A549 (cell line): Measurements from ENCODE around the gene HPGDS. TPM values are rescaled to one million over a fixed set of nuclear protein-coding genes. Genes with fewer than 3 reads are reported as not detected.

Experiments
- ATAC-seq, 2 experiments: fragments of 200-7000 bp in 1 of 2; fragments of >200 bp in 1 of 2; cut with Nextera tagmentation in 1 of 2; cut with Tn5 transposase in 1 of 2; 3 replicates each; pipeline versions ENCODE4 v1.8.0 to v1.9.1; 2018 to 2020; ENCODE audit warnings: mild to moderate bottlenecking in 1 of 2, moderate library complexity in 1 of 2
- CTCF ChIA-PET: fragments of 300-600 bp; sonication (Branson Sonifier 250); formaldehyde crosslinking; extraction: SDS; loops from one replicate; lab custom pipeline; 2021; ENCODE audit warnings: antibody characterized with exemption, inconsistent platforms; lab: Yijun Ruan, JAX
- POLR2A ChIA-PET: fragments of 350-600 bp; formaldehyde crosslinking; extraction: SDS; loops from one replicate; lab custom pipeline; 2021; ENCODE audit warnings: antibody characterized with exemption, inconsistent platforms; lab: Yijun Ruan, JAX
- DNase-seq, 2 experiments: peaks; one replicate each; pipeline versions ENCODE4 v3.0.0 to v3.0.0-alpha.2; 2011 to 2016; ENCODE audit warnings: low read depth in 1 of 2, low spot score in 1 of 2
- FAIRE-seq: peaks from 2 replicates; lab custom pipeline; 2011; peaks lifted over from hg19 to GRCh38; lab: Jason Lieb, UNC
- H3K27ac ChIP-seq, 2 experiments: fragments of >200 bp; sonication (Bioruptor Twin); formaldehyde crosslinking; 3 replicates each; pipeline ENCODE4 v1.5.1; 2016 to 2017
- H3K4me1 ChIP-seq: fragments of >200 bp; sonication (Bioruptor Twin); formaldehyde crosslinking; 3 replicates; pipeline ENCODE4 v1.6.1; 2016
- H3K4me2 ChIP-seq: fragments of >200 bp; sonication (Bioruptor Twin); formaldehyde crosslinking; 3 replicates; pipeline ENCODE4 v1.6.1; 2016
- H3K4me3 ChIP-seq: fragments of >200 bp; sonication (Bioruptor Twin); formaldehyde crosslinking; 3 replicates; pipeline ENCODE4 v1.5.1; 2016
- H3K9me3 ChIP-seq: fragments of >200 bp; sonication (Bioruptor Twin); formaldehyde crosslinking; 3 replicates; pipeline ENCODE4 v1.6.1; 2016
- CBX8 ChIP-seq: fragments of 200-600 bp; sonication (generic); IDR thresholded peaks from 2 replicates; pipeline ENCODE4 v1.6.1; 2016
- CHD2 ChIP-seq: fragments of 150-350 bp; IDR thresholded peaks from 2 replicates; pipeline ENCODE4 v1.6.1; 2014; ENCODE audit warnings: low read length; ENCODE audit not compliant: partially characterized antibody
- CTCF ChIP-seq: fragments of >200 bp; sonication (Bioruptor Twin); formaldehyde crosslinking; IDR thresholded peaks from 3 replicates; pipeline ENCODE4 v1.5.1; 2016
- EHF ChIP-seq: fragments of 250-450 bp; sonication (Bioruptor Pico); IDR thresholded peaks from 2 replicates; pipeline ENCODE4 v1.5.0; 2020; ENCODE audit warnings: mild to moderate bottlenecking
- EHMT2 ChIP-seq: fragments of 200-600 bp; sonication (generic); IDR thresholded peaks from 2 replicates; pipeline ENCODE4 v1.6.1; 2016; ENCODE audit warnings: antibody characterized with exemption, low read depth, mild to moderate bottlenecking, moderate library complexity
- EP300 ChIP-seq, 2 experiments: fragments of >200 bp; sonication (Bioruptor Twin); formaldehyde crosslinking; IDR thresholded peaks; 2 replicates in 1 of 2; 3 replicates in 1 of 2; pipeline ENCODE4 v1.6.1; 2016 to 2017
- ESRRA ChIP-seq: fragments of 150-350 bp; IDR thresholded peaks from 2 replicates; pipeline ENCODE4 v1.6.1; 2014; ENCODE audit warnings: mild to moderate bottlenecking, low read length, borderline replicate concordance
- FOXS1 ChIP-seq: fragments of 250-450 bp; sonication (Bioruptor Pico); IDR thresholded peaks from 2 replicates; pipeline ENCODE4 v1.5.0; 2020; ENCODE audit warnings: mild to moderate bottlenecking, moderate library complexity
- GATA3 ChIP-seq: IDR thresholded peaks from 2 replicates; pipeline ENCODE4 v1.6.1; 2012; ENCODE audit warnings: borderline replicate concordance
- HOXA7 ChIP-seq: fragments of 250-450 bp; sonication (Bioruptor Pico); IDR thresholded peaks from 2 replicates; pipeline ENCODE4 v1.5.0; 2020; ENCODE audit warnings: mild to moderate bottlenecking, moderate library complexity
- HOXB5 ChIP-seq: fragments of 250-450 bp; sonication (Bioruptor Pico); IDR thresholded peaks from 2 replicates; pipeline ENCODE4 v1.5.0; 2020; ENCODE audit warnings: mild to moderate bottlenecking, moderate library complexity
- JUNB ChIP-seq: fragments of >200 bp; sonication (Bioruptor Twin); formaldehyde crosslinking; IDR thresholded peaks from 2 replicates; pipeline ENCODE4 v1.6.1; 2016
- KDM1A ChIP-seq: fragments of 200-600 bp; sonication (generic); IDR thresholded peaks from 2 replicates; pipeline ENCODE4 v1.6.1; 2016; ENCODE audit warnings: low read depth, mild to moderate bottlenecking
- KDM5A ChIP-seq: fragments of 200-600 bp; sonication (generic); IDR thresholded peaks from 2 replicates; pipeline ENCODE4 v1.6.1; 2016; ENCODE audit warnings: antibody characterized with exemption, mild to moderate bottlenecking
- NFE2L2 ChIP-seq: fragments of 150-350 bp; conservative IDR thresholded peaks from 2 replicates; pipeline ENCODE4 v1.6.1; 2014; ENCODE audit warnings: low read length
- NR3C1 ChIP-seq: fragments of >200 bp; sonication (Bioruptor Twin); formaldehyde crosslinking; IDR thresholded peaks from 3 replicates; pipeline ENCODE4 v1.6.1; 2017
- PBX3 ChIP-seq: IDR thresholded peaks from 2 replicates; pipeline ENCODE4 v1.6.1; 2012
- POLR2A ChIP-seq: IDR thresholded peaks from 2 replicates; pipeline ENCODE4 v1.6.1; 2012; ENCODE audit warnings: mild to moderate bottlenecking, low read length
- RCOR1 ChIP-seq: fragments of 150-350 bp; IDR thresholded peaks from 2 replicates; pipeline ENCODE4 v1.6.1; 2014; ENCODE audit warnings: antibody characterized with exemption, low read length, low read depth
- RFX5 ChIP-seq: fragments of 450-650 bp; IDR thresholded peaks from 2 replicates; pipeline ENCODE4 v1.7.1; 2014; ENCODE audit warnings: antibody characterized with exemption, mild to moderate bottlenecking, moderate library complexity
- RNF2 ChIP-seq: fragments of 200-600 bp; sonication (generic); IDR thresholded peaks from 2 replicates; pipeline ENCODE4 v1.6.1; 2016; ENCODE audit warnings: low read depth, mild to moderate bottlenecking, antibody characterized with exemption, moderate library complexity, borderline replicate concordance
- SMC3 ChIP-seq: fragments of >200 bp; sonication (Bioruptor Twin); formaldehyde crosslinking; IDR thresholded peaks from 3 replicates; pipeline ENCODE4 v1.6.1; 2018; ENCODE audit warnings: inconsistent platforms
- SREBF2 ChIP-seq: fragments of 450-650 bp; IDR thresholded peaks from 2 replicates; pipeline ENCODE4 v1.6.1; 2014; ENCODE audit warnings: mild to moderate bottlenecking, moderate library complexity
- TFCP2L1 ChIP-seq: fragments of 250-450 bp; sonication (Bioruptor Pico); IDR thresholded peaks from 2 replicates; pipeline ENCODE4 v1.5.0; 2021; ENCODE audit warnings: mild to moderate bottlenecking
- ZFP36 ChIP-seq: fragments of 450-650 bp; IDR thresholded peaks from 2 replicates; pipeline ENCODE4 v1.6.1; 2014; ENCODE audit warnings: borderline replicate concordance; ENCODE audit not compliant: partially characterized antibody
- WGBS: methylation state at CpG from one replicate; pipeline ENCODE4 v1.1.6; 2017; ENCODE audit errors: missing lambda C conversion rate; 5-methylcytosine and 5-hydroxymethylcytosine counted together
- polyA plus RNA-seq, 4 experiments: library from polyadenylated mRNA; depleted of rRNA in 3 of 4; stranded (reverse); fragments of >200 nt; fragmentation: RNase III in 1 of 4; extraction: RNeasy Plus Mini Kit Qiagen cat#74134 plus additional on column Dnase treatment in 1 of 4; gene quantifications; 2 replicates in 3 of 4; 3 replicates in 1 of 4; pipeline ENCODE4 v1.2.3, GENCODE V29; 2011 to 2017

HPGDS gene
- polyA plus RNA-seq, 2 of the 4 experiments (the other 2 are of a cell fraction): not detected

- FAIRE-seq: no peak
- DNase-seq: no peak
- TF ChIP-seq HOXB5 (CRISPR knock-in tag) (no peak), NR3C1 (no peak), ZFP36 (no peak), HOXA7 (CRISPR knock-in tag) (no peak), ESRRA (no peak), EP300 (IDR thresholded peaks at IDR 0.05) (no peak), NFE2L2 (no peak), KDM1A (no peak), SREBF2 (no peak), CHD2 (no peak), EHF (CRISPR knock-in tag) (no peak)
- H3K4me3 ChIP-seq: no peak overlapping the region
- no peak for ATAC-seq
- ChIA-PET CTCF (no interaction called here), POLR2A (no interaction called here)
- no peaks in the 10 kb centered on the region for H3K9me3 ChIP-seq
- H3K4me2 ChIP-seq: no peak overlapping the region
- WGBS: 87% methylated on average over 2 of the region's 2 CpGs
- peaks cover 7% of the 10 kb centered on the region; the same call in 1 of the 3 replicates for H3K4me1 ChIP-seq
- no peak overlapping the region for H3K27ac ChIP-seq
These were observed 16.6 kb upstream of the HPGDS start for GRCh38 chr4:94359221-94359620.

- ChIA-PET CTCF (interaction anchor here (0.8 kb wide), 1 partner anchor 13 kb away, joined by 3 read pairs; no protein-coding TSS in a partner anchor), POLR2A (no interaction called here)
- H3K4me3 ChIP-seq: no peak overlapping the region
- ATAC-seq (no peak), DNase-seq (no peak), FAIRE-seq (no peak)
- H3K9me3 ChIP-seq: no peaks in the 10 kb centered on the region
- no peak overlapping the region for H3K27ac ChIP-seq
- H3K4me1 ChIP-seq: 0 out of 3 replicates have a peak, but pooled peaks cover 3% of the 10 kb centered on the region
- H3K4me2 ChIP-seq: no peak overlapping the region
- TF ChIP-seq JUNB: no peak
- TF ChIP-seq TFCP2L1 (CRISPR knock-in tag): no peak
- no peak for TF ChIP-seq POLR2A
- TF ChIP-seq RFX5: no peak
- no peak for TF ChIP-seq NFE2L2
- TF ChIP-seq SMC3: no peak
- TF ChIP-seq GATA3: no peak
- TF ChIP-seq RNF2: no peak
- no peak for TF ChIP-seq KDM1A
- TF ChIP-seq PBX3: no peak
- no peak for TF ChIP-seq NR3C1
These were observed 15.5 kb upstream of the HPGDS start for GRCh38 chr4:94358101-94358500.

GRCh38 chr4:94357624-94358023 lies 15.0 kb upstream of the HPGDS start:
- ATAC-seq (no peak), FAIRE-seq (no peak), DNase-seq (no peak)
- no peaks in the 10 kb centered on the region for H3K9me3 ChIP-seq
- H3K27ac ChIP-seq: no peak overlapping the region
- no peak for TF ChIP-seq FOXS1 (CRISPR knock-in tag)
- TF ChIP-seq CBX8: no peak
- TF ChIP-seq EHMT2: no peak
- no peak for TF ChIP-seq RCOR1
- no peak for TF ChIP-seq TFCP2L1 (CRISPR knock-in tag)
- TF ChIP-seq EP300 (IDR thresholded peaks at IDR 0.05): no peak
- no peak for TF ChIP-seq CTCF
- TF ChIP-seq KDM5A: no peak
- no peak overlapping the region for H3K4me3 ChIP-seq
- WGBS: 60% methylated on average over 2 of the region's 2 CpGs
- no peak overlapping the region for H3K4me2 ChIP-seq
- POLR2A ChIA-PET: no interaction called here
- CTCF ChIA-PET: no interaction called here
- no peaks in the 10 kb centered on the region for H3K4me1 ChIP-seq
